ENCODE data around the gene SOS1.
A peak's percentile ranks its signal among the peaks of the same experiment; 100 is the strongest.
"Not testable (repeated sequence)": the region's sequence is repeated elsewhere in the genome, so short reads cannot be mapped to it uniquely, and the experiment has no call there.

Gene SOS1

DNA sequence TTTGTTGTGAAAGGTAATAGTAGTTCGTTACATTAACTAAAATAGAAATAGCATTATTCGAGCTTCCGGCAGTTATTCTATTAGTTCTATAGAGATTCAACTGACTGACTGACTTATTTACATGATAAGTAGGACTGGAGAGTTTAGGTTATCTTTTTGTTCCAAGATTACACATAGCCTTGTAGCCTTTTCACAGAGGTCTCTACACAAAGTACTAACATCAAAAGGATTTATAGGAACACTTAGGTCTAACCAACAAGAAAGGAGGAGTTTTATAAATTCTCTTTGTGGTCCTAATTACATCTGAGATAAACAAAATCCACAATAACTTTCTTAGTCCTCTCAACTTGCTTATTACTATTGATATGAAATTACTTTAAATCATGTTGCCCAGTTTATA, 62.8 kb downstream of the SOS1 start:
- no peak overlapping the region for H2BK15ac ChIP-seq (ENCODE audit: low read depth, poor library complexity, severe bottlenecking)
- WGBS: no CpG with 5 or more reads among the region's 3 CpGs
- DNase-seq: no peak
- H2AFZ ChIP-seq (ENCODE audit: low read depth, low read length): no peak overlapping the region
- no peak overlapping the region for H3K4ac ChIP-seq (ENCODE audit: low read depth in 1 of 2, low read length in 2 of 2)
- no peaks in the 10 kb centered on the region for H3K27me3 ChIP-seq (ENCODE audit: control insufficient read depth in 1 of 2, insufficient read depth in 1 of 2, low read length in 2 of 2)
- H3K9ac ChIP-seq (ENCODE audit: low read length): no peak overlapping the region
- H3K4me1 ChIP-seq (ENCODE audit: control insufficient read depth, insufficient read depth, low read depth, low read length): no peaks in the 10 kb centered on the region
- no peak overlapping the region for H3K27ac ChIP-seq (ENCODE audit: low read length, poor library complexity, severe bottlenecking)
- H3K23ac ChIP-seq (ENCODE audit: low read length in 2 of 2): no peak overlapping the region
- H3K36me3 ChIP-seq (ENCODE audit: control insufficient read depth in 1 of 2, insufficient read depth in 2 of 2, low read depth in 1 of 2, low read length in 2 of 2): peaks cover 3 to 42% of the 10 kb centered on the region in 2 experiments
- H3K9me3 ChIP-seq (ENCODE audit: control insufficient read depth, low read length): no peaks in the 10 kb centered on the region
- H4K8ac ChIP-seq (ENCODE audit: low read length): no peak overlapping the region
- no peak overlapping the region for H2BK120ac ChIP-seq (ENCODE audit: low read depth, low read length)
- no peak overlapping the region for H3K4me3 ChIP-seq (ENCODE audit: insufficient read depth in 1 of 2, low read depth in 1 of 2, low read length in 2 of 2)
- no peak overlapping the region for H3K4me2 ChIP-seq (ENCODE audit: low read length, poor library complexity, severe bottlenecking)
- H2BK12ac ChIP-seq (ENCODE audit: low read length in 2 of 2): no peak overlapping the region
- peaks cover 4% of the 10 kb centered on the region for H3K79me1 ChIP-seq (replicated peaks; ENCODE audit: low read length, poor library complexity, severe bottlenecking)
- H3K14ac ChIP-seq (ENCODE audit: low read length in 2 of 2): no peak overlapping the region
- no peak overlapping the region for H2BK5ac ChIP-seq (ENCODE audit: low read depth, low read length, poor library complexity, severe bottlenecking)
- H4K91ac ChIP-seq (ENCODE audit: low read length): no peak overlapping the region
- H3K18ac ChIP-seq (ENCODE audit: low read depth in 1 of 2, low read length in 2 of 2): no peak overlapping the region
- no peak overlapping the region for H2AK5ac ChIP-seq (ENCODE audit: low read length, severe bottlenecking)

- H2BK5ac ChIP-seq (ENCODE audit: low read depth, low read length, poor library complexity, severe bottlenecking); H2BK15ac ChIP-seq (ENCODE audit: low read depth, poor library complexity, severe bottlenecking); H2BK120ac ChIP-seq (ENCODE audit: low read depth, low read length); H4K91ac ChIP-seq (ENCODE audit: low read length); H3K23ac ChIP-seq (ENCODE audit: low read length in 2 of 2); H3K27ac ChIP-seq (ENCODE audit: low read length, poor library complexity, severe bottlenecking); H4K8ac ChIP-seq (ENCODE audit: low read length); H2AK5ac ChIP-seq (ENCODE audit: low read length, severe bottlenecking); H2AFZ ChIP-seq (ENCODE audit: low read depth, low read length); H3K79me1 ChIP-seq (replicated peaks; ENCODE audit: low read length, poor library complexity, severe bottlenecking); H3K9ac ChIP-seq (ENCODE audit: low read length); H3K27me3 ChIP-seq (ENCODE audit: control insufficient read depth in 1 of 2, insufficient read depth in 1 of 2, low read length in 2 of 2); H3K4me1 ChIP-seq (ENCODE audit: control insufficient read depth, insufficient read depth, low read depth, low read length); H3K9me3 ChIP-seq (ENCODE audit: control insufficient read depth, low read length); H2BK12ac ChIP-seq (ENCODE audit: low read length in 2 of 2); H3K4me3 ChIP-seq (ENCODE audit: insufficient read depth in 1 of 2, low read depth in 1 of 2, low read length in 2 of 2); H3K14ac ChIP-seq (ENCODE audit: low read length in 2 of 2); H3K4ac ChIP-seq (ENCODE audit: low read depth in 1 of 2, low read length in 2 of 2); DNase-seq; H3K4me2 ChIP-seq (ENCODE audit: low read length, poor library complexity, severe bottlenecking); H3K18ac ChIP-seq (ENCODE audit: low read depth in 1 of 2, low read length in 2 of 2): not testable (repeated sequence)
- peaks cover 3 to 84% of the 10 kb centered on the region in 2 experiments for H3K36me3 ChIP-seq (ENCODE audit: control insufficient read depth in 1 of 2, insufficient read depth in 2 of 2, low read depth in 1 of 2, low read length in 2 of 2)
- WGBS: 96% methylated on average over 6 of the region's 6 CpGs
These were observed 68.2 kb downstream of the SOS1 start for GRCh38 chr2:39052665-39053064.

GRCh38 chr2:39050109-39050508, 70.7 kb downstream of the SOS1 start:
- H2AK5ac ChIP-seq (ENCODE audit: low read length, severe bottlenecking): no peak overlapping the region
- peaks cover 3 to 83% of the 10 kb centered on the region in 2 experiments for H3K36me3 ChIP-seq (ENCODE audit: control insufficient read depth in 1 of 2, insufficient read depth in 2 of 2, low read depth in 1 of 2, low read length in 2 of 2)
- H3K9ac ChIP-seq (ENCODE audit: low read length): peak overlapping the region; percentile 3
- H4K8ac ChIP-seq (ENCODE audit: low read length): no peak overlapping the region
- no peak overlapping the region for H2BK15ac ChIP-seq (ENCODE audit: low read depth, poor library complexity, severe bottlenecking)
- H3K4me3 ChIP-seq (ENCODE audit: insufficient read depth in 1 of 2, low read depth in 1 of 2, low read length in 2 of 2): no peak overlapping the region
- no peak for DNase-seq
- H3K18ac ChIP-seq (ENCODE audit: low read depth in 1 of 2, low read length in 2 of 2): no peak overlapping the region
- H2BK12ac ChIP-seq (ENCODE audit: low read length in 2 of 2): no peak overlapping the region
- H3K27me3 ChIP-seq (ENCODE audit: control insufficient read depth in 1 of 2, insufficient read depth in 1 of 2, low read length in 2 of 2): no peaks in the 10 kb centered on the region
- WGBS: no CpG with 5 or more reads among the region's 1 CpG
- no peak overlapping the region for H3K14ac ChIP-seq (ENCODE audit: low read length in 2 of 2)
- no peak overlapping the region for H3K27ac ChIP-seq (ENCODE audit: low read length, poor library complexity, severe bottlenecking)
- no peaks in the 10 kb centered on the region for H3K79me1 ChIP-seq (replicated peaks; ENCODE audit: low read length, poor library complexity, severe bottlenecking)
- no peak overlapping the region for H3K23ac ChIP-seq (ENCODE audit: low read length in 2 of 2)
- H2BK120ac ChIP-seq (ENCODE audit: low read depth, low read length): no peak overlapping the region
- H3K9me3 ChIP-seq (ENCODE audit: control insufficient read depth, low read length): no peaks in the 10 kb centered on the region
- H2AFZ ChIP-seq (ENCODE audit: low read depth, low read length): no peak overlapping the region
- no peak overlapping the region for H4K91ac ChIP-seq (ENCODE audit: low read length)
- H3K4me2 ChIP-seq (ENCODE audit: low read length, poor library complexity, severe bottlenecking): no peak overlapping the region
- H3K4me1 ChIP-seq (ENCODE audit: control insufficient read depth, insufficient read depth, low read depth, low read length): no peaks in the 10 kb centered on the region
- no peak overlapping the region for H2BK5ac ChIP-seq (ENCODE audit: low read depth, low read length, poor library complexity, severe bottlenecking)
- H3K4ac ChIP-seq (ENCODE audit: low read depth in 1 of 2, low read length in 2 of 2): no peak overlapping the region

DNA sequence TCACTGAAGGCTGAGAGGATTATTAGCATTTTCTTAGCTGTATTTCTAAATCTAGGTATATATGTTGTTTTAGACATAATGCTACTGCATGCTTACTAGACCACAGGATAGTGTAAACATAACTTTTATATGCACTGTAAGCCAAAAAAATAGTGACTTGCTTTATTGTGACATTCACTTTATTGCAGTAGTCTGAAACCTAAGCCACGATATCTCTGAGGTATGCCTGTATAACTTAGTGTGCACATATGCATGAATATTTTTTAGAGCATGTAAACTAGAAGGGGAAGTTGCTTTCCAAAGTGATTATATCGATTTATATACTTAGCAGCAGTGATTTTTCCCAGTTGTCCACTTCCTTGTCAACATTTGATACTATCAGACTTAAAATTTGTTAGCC, 81.8 kb downstream of the SOS1 start:
- Histone ChIP-seq H4K8ac (ENCODE audit: low read length) (no peak overlapping the region), H4K91ac (ENCODE audit: low read length) (no peak overlapping the region), H3K36me3 (ENCODE audit: control insufficient read depth in 1 of 2, insufficient read depth in 2 of 2, low read depth in 1 of 2, low read length in 2 of 2) (peaks cover 2 to 61% of the 10 kb centered on the region in 2 experiments), H2BK120ac (ENCODE audit: low read depth, low read length) (no peak overlapping the region), H3K27me3 (ENCODE audit: control insufficient read depth in 1 of 2, insufficient read depth in 1 of 2, low read length in 2 of 2) (no peaks in the 10 kb centered on the region), H3K23ac (ENCODE audit: low read length in 2 of 2) (no peak overlapping the region), H3K79me1 (replicated peaks; ENCODE audit: low read length, poor library complexity, severe bottlenecking) (no peaks in the 10 kb centered on the region), H2BK5ac (ENCODE audit: low read depth, low read length, poor library complexity, severe bottlenecking) (no peak overlapping the region), H2AFZ (ENCODE audit: low read depth, low read length) (no peak overlapping the region), H3K4me1 (ENCODE audit: control insufficient read depth, insufficient read depth, low read depth, low read length) (no peaks in the 10 kb centered on the region), H2AK5ac (ENCODE audit: low read length, severe bottlenecking) (no peak overlapping the region), H3K4me3 (ENCODE audit: insufficient read depth in 1 of 2, low read depth in 1 of 2, low read length in 2 of 2) (no peak overlapping the region), H3K18ac (ENCODE audit: low read depth in 1 of 2, low read length in 2 of 2) (no peak overlapping the region), H2BK12ac (ENCODE audit: low read length in 2 of 2) (no peak overlapping the region), H2BK15ac (ENCODE audit: low read depth, poor library complexity, severe bottlenecking) (no peak overlapping the region), H3K4ac (ENCODE audit: low read depth in 1 of 2, low read length in 2 of 2) (no peak overlapping the region), H3K9ac (ENCODE audit: low read length) (no peak overlapping the region), H3K4me2 (ENCODE audit: low read length, poor library complexity, severe bottlenecking) (no peak overlapping the region), H3K14ac (ENCODE audit: low read length in 2 of 2) (no peak overlapping the region), H3K9me3 (ENCODE audit: control insufficient read depth, low read length) (no peaks in the 10 kb centered on the region), H3K27ac (ENCODE audit: low read length, poor library complexity, severe bottlenecking) (no peak overlapping the region)
- WGBS: 100% methylated on average over 1 of the region's 2 CpGs
- no peak for DNase-seq
